ENCODE results near the gene CFAP410. TPM values are rescaled to one million over a fixed set of nuclear protein-coding genes. Genes with fewer than 3 reads are reported as not detected.
"Not testable (repeated sequence)": the region's sequence is repeated elsewhere in the genome, so short reads cannot be mapped to it uniquely, and the experiment has no call there.

CFAP410 gene
- polyA plus RNA-seq, 5 donors: 14.3 to 39.9 (median 19.8) TPM

- no peak for DNase-seq
These were observed 12.5 kb upstream of the CFAP410 start for GRCh38 chr21:44351535-44352252.

GRCh38 chr21:44350773-44351481 lies 11.7 kb upstream of the CFAP410 start:
- DNase-seq: no peak

DNA sequence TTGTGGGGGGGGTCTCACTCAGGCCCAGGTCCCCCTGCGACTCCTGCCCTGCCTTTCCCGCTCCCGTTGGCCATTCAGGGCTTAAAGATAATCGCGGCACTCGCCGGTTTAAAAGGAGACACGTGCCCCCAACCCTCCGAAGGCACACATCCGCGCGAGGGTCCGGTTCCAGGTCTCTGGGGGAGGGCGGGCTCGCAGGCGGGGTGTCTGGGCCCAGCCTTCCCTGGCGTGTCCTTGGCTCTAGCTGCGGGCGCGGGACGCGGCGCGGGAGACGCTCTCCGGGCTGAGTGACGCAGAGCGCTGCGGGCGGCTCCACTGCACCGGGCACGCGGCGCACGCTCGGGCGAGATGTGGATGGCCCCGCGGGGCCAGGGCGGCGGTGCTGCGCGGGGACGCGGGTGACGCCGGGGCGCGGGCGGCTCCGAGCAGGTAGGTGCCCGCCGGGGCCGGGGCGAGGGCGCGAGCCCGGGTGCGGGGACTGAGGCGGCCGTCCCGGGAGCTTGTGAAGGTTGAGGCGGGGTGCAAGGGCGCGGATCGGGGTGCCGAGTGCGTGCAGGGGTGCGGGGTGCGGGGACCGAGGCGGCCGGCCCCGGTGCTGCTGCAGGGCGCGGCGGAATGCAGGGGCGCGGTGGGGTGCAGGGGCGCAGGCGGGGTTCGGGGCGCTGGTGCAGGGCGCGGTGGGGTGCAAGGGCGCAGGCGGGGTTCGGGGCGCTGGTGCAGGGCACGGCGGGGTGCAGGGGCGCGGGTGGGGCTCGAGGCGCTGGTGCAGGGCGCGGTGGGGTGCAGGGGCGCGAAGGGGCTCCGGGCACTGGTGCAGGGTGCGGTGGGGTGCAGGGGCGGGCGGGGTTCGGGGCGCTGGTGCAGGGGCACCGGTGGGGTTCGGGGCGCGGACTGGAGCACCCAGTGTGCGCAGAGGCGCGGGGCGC lies 10.9 kb upstream of the CFAP410 start:
- no peak for DNase-seq

GRCh38 chr21:44349416-44349846 lies 10.2 kb upstream of the CFAP410 start:
- no peak for DNase-seq

DNA sequence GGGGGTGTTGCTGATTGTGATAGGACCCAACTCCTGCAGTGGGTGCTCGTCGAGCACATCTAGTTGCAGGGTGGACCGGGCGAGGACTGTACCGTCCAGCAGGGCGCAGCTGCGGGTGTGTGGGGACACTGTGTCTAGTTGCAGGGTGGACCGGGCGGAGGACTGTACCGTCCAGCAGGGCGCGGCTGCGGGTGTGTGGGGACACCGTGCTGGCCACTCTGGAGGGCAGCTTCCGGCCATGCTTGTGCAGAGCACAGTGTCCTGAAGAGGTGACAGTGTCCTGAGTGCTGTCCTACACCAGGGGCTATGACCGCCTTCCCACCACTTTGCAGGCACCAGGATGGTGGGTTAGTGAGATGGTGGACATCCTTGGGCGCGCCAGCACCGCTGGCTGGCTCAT lies 9.7 kb upstream of the CFAP410 start:
- no peak for DNase-seq

DNA sequence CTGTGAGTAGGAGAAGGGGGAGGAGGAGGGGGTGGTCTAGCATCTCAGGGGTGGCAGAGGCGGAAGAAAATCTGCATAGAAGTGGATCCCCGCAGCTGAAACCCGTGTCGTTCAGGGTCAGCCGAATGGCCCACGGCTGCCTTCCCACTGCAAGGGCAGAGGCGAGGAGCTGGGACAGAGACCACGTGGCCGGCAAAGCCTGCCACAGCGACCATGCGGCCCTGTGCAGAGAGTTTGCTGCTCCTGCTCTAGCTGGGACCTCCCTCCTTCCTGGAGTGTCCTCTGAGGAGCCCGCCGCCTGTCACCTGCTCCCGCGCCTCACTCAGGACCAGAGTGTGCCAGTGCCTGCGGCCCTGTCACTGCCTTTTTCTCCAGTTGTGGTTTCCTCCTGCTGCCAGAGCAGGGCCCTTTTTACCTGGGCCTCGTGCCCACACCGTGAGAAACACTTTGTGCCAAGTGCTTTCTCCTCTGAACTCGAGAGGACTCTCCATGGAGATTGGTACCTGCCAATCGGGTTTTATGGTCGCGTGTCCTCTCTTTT lies 8.8 kb upstream of the CFAP410 start:
- DNase-seq: peak in 1 of 2 donors; percentile 19

GRCh38 chr21:44345495-44345894 lies 6.3 kb upstream of the CFAP410 start:
- DNase-seq: no peak

DNA sequence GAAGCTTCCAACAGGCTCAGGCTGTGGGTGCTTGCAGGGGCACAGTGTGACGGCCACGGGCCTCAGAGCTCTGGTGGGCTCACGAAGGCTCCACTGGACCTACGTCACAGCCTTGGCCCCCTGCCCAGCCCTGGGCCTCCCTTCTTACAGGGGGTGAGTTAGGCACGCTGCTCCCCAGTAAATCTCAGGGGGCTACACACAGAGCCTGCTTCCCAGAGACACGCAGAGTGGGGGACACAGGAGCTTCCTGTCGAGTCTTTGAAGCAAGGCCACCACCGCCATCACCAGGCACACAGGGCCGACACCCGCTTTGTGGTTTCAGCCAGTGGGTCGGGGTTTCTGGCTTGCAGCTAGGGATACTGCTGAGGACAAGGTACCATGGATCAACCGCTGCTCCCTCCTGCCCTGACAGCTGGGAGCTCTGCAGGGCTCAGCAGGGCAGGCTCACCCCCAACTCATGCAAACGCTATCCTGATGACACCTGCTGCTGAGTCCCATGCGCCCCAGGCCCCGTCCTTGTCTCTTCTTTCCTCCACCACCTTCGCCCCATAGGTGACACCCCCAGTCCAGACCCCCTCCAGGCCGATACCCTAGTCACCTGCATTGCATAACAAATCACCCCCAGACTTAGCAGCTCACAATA lies 5.5 kb upstream of the CFAP410 start:
- no peak for DNase-seq

DNA sequence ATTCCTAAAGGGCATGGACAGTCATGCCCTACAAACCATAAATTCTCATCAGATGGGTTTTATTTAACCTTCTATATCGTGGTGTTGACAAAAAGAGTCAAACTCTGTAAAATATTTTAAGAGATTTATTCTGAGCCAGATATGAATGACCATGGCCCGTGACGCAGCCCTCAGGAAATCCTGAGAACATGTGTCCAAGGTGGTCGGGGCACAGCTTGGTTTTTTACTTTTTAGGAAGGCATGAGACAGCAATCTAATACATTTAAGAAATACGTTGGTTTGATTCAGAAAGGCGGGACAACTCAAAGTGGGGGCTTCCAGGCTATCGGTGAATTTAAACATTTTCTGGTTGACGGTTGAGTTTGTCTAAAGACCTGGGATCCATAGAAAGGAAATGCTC lies 3.8 kb upstream of the CFAP410 start:
- DNase-seq: not testable (repeated sequence)

GRCh38 chr21:44341726-44342458 lies 2.7 kb upstream of the CFAP410 start:
- DNase-seq: not testable (repeated sequence)

- peak; percentile 57 to 64 for DNase-seq
These were observed 972 bp downstream of the CFAP410 start for GRCh38 chr21:44337941-44338895.

GRCh38 chr21:44337449-44337848 lies 1.7 kb downstream of the CFAP410 start:
- DNase-seq: no peak

DNA sequence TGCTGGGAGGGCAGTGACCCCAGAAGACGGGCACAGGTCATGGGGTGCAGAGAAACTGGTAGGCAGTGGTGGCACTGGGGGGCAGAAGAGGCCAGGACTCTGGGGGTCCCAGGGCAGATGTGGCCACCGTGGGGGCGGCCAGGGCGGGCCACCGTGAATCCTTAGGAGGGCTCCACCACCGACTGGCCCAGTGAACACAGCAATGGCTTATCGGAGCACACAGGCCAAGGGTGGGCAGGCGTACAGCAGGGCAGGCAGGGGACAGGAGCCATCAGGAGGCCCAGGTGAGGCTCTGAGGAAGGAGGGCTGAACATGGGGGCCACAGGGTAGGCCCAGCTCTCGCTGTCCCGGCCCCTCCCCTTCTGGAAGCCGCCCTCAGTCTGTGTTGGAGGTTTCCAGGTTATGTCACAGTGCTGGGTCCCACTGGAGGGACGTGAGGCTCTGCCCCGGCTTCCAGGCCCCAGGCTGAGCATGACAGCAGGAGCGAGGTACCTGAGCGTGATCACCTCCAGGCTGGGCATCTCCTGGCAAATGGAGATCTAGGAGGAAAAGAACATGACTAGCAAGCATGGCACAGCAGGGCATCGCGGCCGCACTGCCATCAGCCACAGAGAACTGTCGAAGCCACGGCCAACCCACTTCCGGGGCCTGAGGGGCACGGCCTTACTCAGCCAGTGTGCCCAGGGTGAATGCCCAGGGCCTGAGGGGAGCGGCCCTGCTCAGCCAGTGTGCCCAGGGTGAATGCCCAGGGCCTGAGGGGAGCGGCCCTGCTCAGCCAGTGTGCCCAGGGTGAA lies 3.7 kb downstream of the CFAP410 start:
- no peak for DNase-seq

- no peak for DNase-seq
These were observed 4.7 kb downstream of the CFAP410 start for GRCh38 chr21:44334329-44335030.

DNA sequence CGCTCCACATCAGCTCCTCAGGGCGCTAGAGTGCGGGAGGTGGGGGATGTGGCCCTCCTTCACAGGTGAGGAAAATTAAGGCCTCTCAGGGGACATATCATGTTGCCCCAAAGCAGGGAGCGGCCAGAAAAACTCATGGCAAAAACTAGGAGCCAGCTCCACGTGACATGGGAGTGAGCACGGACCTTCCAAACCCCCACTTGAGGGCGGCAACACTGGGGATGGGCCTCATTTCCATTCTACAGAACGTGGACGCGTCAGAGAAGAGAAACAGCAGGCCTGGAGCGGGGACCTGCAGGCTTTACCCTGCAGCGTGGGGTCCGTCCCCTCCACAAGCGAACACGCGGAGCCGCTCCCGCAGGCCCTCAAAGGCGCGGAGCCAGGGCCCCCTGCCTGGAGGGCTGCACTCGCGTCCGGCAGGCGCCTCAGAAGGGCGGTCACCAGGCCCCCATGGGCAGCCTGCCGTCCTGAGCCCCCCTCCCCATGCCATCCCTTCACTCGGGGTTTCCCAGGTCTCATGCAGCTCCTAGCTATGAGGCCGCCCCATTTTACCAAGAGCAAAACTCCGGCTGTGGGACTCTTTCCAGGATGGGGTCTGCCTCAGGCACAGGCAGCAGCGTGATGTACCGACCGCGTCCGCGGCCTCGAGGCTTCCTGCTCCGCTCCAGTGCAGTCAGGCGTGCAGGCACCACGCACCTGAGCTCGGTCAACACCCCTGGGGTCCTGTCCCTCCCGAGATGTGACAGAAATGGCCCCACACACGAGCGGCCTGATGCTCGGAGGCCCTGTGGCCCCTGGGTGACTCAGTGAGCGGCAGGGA lies 5.5 kb downstream of the CFAP410 start:
- peak in 1 of 2 donors; percentile 16 for DNase-seq

DNA sequence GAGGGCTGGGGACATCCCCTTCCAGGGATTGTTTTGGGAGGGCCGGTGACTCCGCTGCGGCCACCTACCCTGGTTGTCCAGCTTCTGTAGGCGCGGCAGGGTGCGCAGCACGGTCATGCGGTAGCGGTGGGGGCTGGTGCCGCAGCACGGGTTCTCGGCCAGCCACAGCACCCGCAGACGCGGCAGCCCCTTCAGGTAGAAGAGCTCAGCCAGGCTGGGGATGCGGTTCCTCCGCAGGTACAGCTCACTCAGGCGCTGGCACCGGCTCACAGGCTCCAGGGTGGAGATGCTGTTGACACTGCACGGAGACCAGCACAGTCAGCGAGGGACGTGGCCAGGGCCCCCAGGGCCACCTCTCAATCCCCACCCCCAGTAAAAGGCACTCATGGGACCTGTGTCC lies 6.2 kb downstream of the CFAP410 start:
- no peak for DNase-seq

- no peak for DNase-seq
These were observed 6.8 kb downstream of the CFAP410 start for GRCh38 chr21:44332383-44332782.
